GM06990 (cell line): ENCODE results near the gene RALGDS.
"Not testable (repeated sequence)": the region's sequence is repeated elsewhere in the genome, so short reads cannot be mapped to it uniquely, and the experiment has no call there.

ENCODE experiments used
- DNase-seq: peaks from one replicate; pipeline ENCODE4 v3.0.0-alpha.2; 2011; ENCODE audit not compliant: insufficient read length; ENCODE audit errors: extremely low read depth
- H3K27me3 ChIP-seq: replicated peaks from 2 replicates; pipeline ENCODE4 v1.6.0; 2011; ENCODE audit warnings: low read length; ENCODE audit not compliant: control insufficient read depth, insufficient read depth
- H3K36me3 ChIP-seq: 2 replicates; pipeline ENCODE4 v1.5.1; 2011; ENCODE audit warnings: low read length; ENCODE audit not compliant: control insufficient read depth, insufficient read depth
- H3K4me3 ChIP-seq: replicated peaks from 2 replicates; pipeline ENCODE4 v1.5.1; 2011; ENCODE audit warnings: low read depth, mild to moderate bottlenecking, control low read depth, low read length
- CTCF ChIP-seq: IDR thresholded peaks from 2 replicates; pipeline ENCODE4 v1.5.1; 2011; ENCODE audit warnings: low read length, control low read depth, mild to moderate bottlenecking, inconsistent platforms; ENCODE audit not compliant: insufficient read depth, poor library complexity, severe bottlenecking

Gene RALGDS

GRCh38 chr9:133087429-133088145 is 33.5 kb downstream of the RALGDS start:
- Histone ChIP-seq H3K4me3 (no peak overlapping the region), H3K36me3 (no peaks in the 10 kb centered on the region)
- no peak for DNase-seq

DNA sequence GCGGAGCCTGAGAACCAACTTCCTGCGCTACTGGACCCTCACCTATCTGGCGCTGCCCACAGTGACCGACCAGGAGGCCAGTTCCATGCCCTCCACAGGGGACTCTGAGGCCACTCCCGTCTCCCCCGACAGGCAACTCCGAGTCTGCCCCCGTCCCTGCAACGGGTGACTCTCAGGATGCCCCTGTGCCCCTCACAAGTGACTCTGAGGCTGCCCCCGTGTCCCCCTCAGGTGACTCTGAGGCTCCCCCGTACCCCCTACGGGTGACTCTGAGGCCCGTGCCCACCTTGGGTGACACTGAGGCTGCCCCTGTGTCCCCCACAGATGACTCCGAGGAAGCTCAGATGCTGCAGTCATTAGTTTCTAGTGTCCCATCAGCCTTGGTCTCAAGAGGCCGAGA is 34.1 kb downstream of the RALGDS start:
- no peak for DNase-seq
- TF ChIP-seq CTCF, result no peak
- no peaks in the 10 kb centered on the region for H3K36me3 ChIP-seq
- no peaks in the 10 kb centered on the region for H3K27me3 ChIP-seq
- no peak overlapping the region for H3K4me3 ChIP-seq

More at GRCh38 chr9:133087429-133088145, 33.5 kb downstream of the RALGDS start:
- no peak for TF ChIP-seq CTCF
- H3K27me3 ChIP-seq, result no peaks in the 10 kb centered on the region

DNA sequence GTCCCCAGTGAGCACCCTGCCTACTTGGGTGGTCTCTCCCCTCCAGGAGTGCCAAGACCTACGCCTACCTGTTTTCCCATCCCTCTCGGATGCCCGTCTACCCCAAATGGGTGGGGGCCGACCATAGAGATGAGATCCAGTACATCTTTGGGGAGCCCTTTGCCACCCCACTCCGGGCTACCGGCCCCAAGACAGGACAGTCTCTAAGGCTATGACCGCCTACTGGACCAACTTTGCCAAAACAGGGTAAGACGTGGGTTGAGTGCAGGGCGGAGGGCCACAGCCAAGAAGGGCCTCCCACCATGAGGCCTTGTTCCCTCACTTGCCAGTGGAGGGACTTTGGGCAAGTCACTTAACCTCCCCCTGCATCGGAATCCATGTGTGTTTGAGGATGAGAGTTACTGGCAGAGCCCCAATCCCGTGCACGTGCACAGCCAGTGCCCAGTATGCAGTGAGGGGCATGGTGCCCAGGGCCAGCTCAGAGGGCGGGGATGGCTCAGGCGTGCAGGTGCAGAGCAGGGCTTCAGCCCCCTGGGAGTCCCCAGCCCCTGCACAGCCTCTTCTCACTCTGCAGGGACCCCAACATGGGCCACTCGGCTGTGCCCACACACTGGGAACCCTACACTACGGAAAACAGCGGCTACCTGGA is 34.7 kb downstream of the RALGDS start:
- DNase-seq, H3K4me3 ChIP-seq, H3K36me3 ChIP-seq, H3K27me3 ChIP-seq: not testable (repeated sequence)

- H3K36me3 ChIP-seq, H3K4me3 ChIP-seq, H3K27me3 ChIP-seq, DNase-seq: not testable (repeated sequence)
Measured at GRCh38 chr9:133083688-133084087, 37.4 kb downstream of the RALGDS start.

- DNase-seq, H3K4me3 ChIP-seq: not testable (repeated sequence)
Measured at GRCh38 chr9:133081957-133082644, 38.9 kb downstream of the RALGDS start.

DNA sequence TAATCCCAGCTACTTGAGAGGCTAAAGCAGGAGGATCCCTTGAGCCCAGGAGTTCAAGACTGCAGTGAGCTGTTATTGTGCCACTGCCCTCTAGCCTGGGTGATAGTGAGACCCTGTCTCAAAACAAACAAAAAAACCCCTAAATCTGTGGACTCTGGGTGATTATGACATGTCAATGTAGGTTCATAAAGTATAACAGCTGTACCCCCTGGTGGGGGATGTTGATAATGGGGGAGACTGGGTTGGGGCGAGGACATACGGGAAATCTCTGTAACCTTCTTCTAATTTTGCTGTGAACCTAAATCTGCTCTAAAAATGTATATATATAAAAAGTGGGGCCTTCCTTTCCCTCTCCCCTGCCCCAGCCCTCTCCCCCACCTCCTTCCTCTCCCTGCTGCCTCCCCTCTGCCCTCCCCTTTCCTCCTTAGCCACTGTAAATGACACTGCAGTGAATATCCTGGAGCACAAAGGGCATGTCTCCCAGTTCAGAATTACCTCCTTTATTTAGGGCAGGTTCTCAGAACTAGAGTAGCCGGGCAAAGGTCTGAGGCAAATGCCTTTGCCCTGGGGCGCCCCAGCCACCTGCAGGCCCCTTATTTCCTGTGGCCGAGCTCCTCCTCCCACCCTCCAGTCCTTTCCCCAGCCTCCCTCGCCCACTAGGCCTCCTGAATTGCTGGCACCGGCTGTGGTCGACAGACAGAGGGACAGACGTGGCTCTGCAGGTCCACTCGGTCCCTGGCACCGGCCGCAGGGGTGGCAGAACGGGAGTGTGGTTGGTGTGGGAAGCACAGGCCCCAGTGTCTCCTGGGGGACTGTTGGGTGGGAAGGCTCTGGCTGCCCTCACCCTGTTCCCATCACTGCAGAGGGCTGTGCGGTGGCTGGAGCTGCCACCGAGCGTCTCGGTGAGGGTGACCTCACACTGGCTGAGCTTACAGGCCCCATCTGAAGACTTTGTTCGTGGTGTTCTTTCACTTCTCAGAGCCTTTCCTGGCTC is 40.0 kb downstream of the RALGDS start:
- H3K4me3 ChIP-seq, H3K36me3 ChIP-seq: not testable (repeated sequence)

More at GRCh38 chr9:133081957-133082644, 38.9 kb downstream of the RALGDS start:
- H3K27me3 ChIP-seq, H3K36me3 ChIP-seq: not testable (repeated sequence)

DNA sequence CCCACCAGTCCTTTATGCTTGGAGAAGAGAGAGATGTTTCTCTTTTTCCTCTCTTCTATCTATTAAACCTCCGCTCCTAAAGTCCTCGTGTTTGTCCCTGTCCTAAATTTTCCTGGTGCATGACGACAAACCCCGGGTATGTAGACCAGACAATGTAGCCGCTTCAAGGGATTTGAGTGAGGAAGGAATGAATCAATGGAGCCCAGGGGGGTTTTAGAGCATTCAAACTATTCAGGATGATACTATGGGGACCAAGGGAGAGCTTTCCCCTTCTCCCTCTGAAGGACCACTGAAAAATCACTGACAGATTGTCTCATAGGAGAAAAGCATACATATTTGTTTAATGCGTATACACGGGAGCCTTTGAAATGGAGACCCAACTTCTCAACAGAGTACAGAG is 40.9 kb downstream of the RALGDS start:
- H3K27me3 ChIP-seq, result no peaks in the 10 kb centered on the region; the same call in none of the 2 replicates
- H3K36me3 ChIP-seq, result no peaks in the 10 kb centered on the region
- no peak overlapping the region for H3K4me3 ChIP-seq
- DNase-seq, result no peak
- no peak for TF ChIP-seq CTCF

More for the DNA sequence above, 40.0 kb downstream of the RALGDS start:
- not testable (repeated sequence) for H3K27me3 ChIP-seq, DNase-seq
